A673 (cell line): ENCODE results near the gene MCM9. TPM values are rescaled to one million over a fixed set of nuclear protein-coding genes. Genes with fewer than 3 reads are reported as not detected.

Experiments
- BruUV-seq: library from RNA; stranded (reverse); fragments of 400-500 nt; replicated peaks from 2 replicates; lab custom pipeline; 2021; lab: Mats Ljungman, UMichigan
- CTCF ChIA-PET: fragments of 300-600 bp; sonication (Branson Sonifier 250); formaldehyde crosslinking; loops from one replicate; lab custom pipeline; 2022; ENCODE audit warnings: antibody characterized with exemption; lab: Charles Lee
- POLR2A ChIA-PET: fragments of 300-600 bp; sonication (Branson Sonifier 250); formaldehyde crosslinking; loops from one replicate; lab custom pipeline; 2022; ENCODE audit warnings: antibody characterized with exemption; ENCODE audit not compliant: low non-redundant PET; lab: Charles Lee
- DNase-seq: peaks from one replicate; pipeline ENCODE4 v3.0.0-alpha.2; 2015; ENCODE audit warnings: low spot score
- H3K27ac ChIP-seq: fragments of 200-600 bp; sonication (generic); 2 replicates; pipeline ENCODE4 v1.5.1; 2016; ENCODE audit warnings: mixed run types, low read depth, mild to moderate bottlenecking, mixed read lengths, antibody characterized with exemption, low read length; ENCODE audit not compliant: poor library complexity, severe bottlenecking
- H3K27me3 ChIP-seq: fragments of 200-600 bp; sonication (generic); replicated peaks from 2 replicates; pipeline ENCODE4 v1.6.1; 2017; ENCODE audit warnings: mixed run types, low read depth, mild to moderate bottlenecking, mixed read lengths, antibody characterized with exemption, low read length; ENCODE audit not compliant: insufficient read depth, poor library complexity
- H3K36me3 ChIP-seq: fragments of 200-600 bp; sonication (generic); 2 replicates; pipeline ENCODE4 v1.6.1; 2016; ENCODE audit warnings: mixed run types, mild to moderate bottlenecking, mixed read lengths, antibody characterized with exemption, low read length; ENCODE audit not compliant: insufficient read depth, poor library complexity, severe bottlenecking
- H3K4me1 ChIP-seq: fragments of 200-600 bp; sonication (generic); 2 replicates; pipeline ENCODE4 v1.6.1; 2017; ENCODE audit warnings: mixed run types, mild to moderate bottlenecking, mixed read lengths, antibody characterized with exemption, low read length; ENCODE audit not compliant: insufficient read depth, poor library complexity, severe bottlenecking
- H3K4me3 ChIP-seq: fragments of 200-600 bp; sonication (generic); 2 replicates; pipeline ENCODE4 v1.5.1; 2016; ENCODE audit warnings: low read depth, mixed run types, mild to moderate bottlenecking, mixed read lengths, low read length; ENCODE audit not compliant: poor library complexity, severe bottlenecking
- H3K9me3 ChIP-seq: fragments of 200-600 bp; sonication (generic); 2 replicates; pipeline ENCODE4 v1.6.1; 2016; ENCODE audit warnings: mixed run types, low read depth, mild to moderate bottlenecking, mixed read lengths, antibody characterized with exemption, low read length; ENCODE audit not compliant: poor library complexity, severe bottlenecking
- EZH2 ChIP-seq: fragments of 200-600 bp; sonication (generic); IDR thresholded peaks from 2 replicates; pipeline ENCODE4 v1.6.1; 2017; ENCODE audit warnings: borderline replicate concordance, low read depth, mild to moderate bottlenecking, mixed read lengths, antibody characterized with exemption, low read length; ENCODE audit not compliant: poor library complexity, severe bottlenecking
- intact Hi-C: fragments of 100-400 bp; cut with micrococcal nuclease; formaldehyde crosslinking; loops from one replicate; pipeline ENCODE4 v1.10.0; 2022; ENCODE audit not compliant: unreplicated experiment
- total RNA-seq: library from RNA; stranded (reverse); gene quantifications from 2 replicates; pipeline ENCODE4 v1.2.3, GENCODE V29; 2021
- TF ChIP-seq, protein P1 (sequence below): fragments of 300-800, 200-600 bp; sonication (generic); conservative IDR thresholded peaks from 2 replicates; pipeline ENCODE4 v1.5.1; 2017; ENCODE audit warnings: low read depth, mild to moderate bottlenecking, antibody characterized with exemption, low read length, moderate library complexity, mixed read lengths

Gene MCM9
- total RNA-seq, 1 experiment from 2014 or later = 16.9 TPM

DNA sequence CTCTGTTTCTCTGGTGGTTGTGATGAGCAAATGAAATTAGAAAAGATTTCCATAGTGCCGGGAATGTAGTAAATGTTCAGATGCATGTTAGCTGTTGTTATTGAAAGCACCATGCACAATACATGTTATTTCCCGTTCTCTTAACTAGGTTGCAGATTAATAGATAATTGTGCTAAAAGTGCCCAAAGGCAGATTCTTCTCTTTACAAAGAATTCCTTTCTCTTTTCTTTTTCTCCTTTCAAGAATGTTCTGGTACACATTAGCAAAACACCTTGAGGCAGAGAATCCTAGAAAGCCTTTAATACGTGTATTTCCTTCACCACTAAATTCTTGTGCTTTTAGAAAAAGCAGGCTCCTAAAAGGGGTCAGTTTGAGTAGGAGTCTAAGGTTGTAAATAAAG is 162.1 kb downstream of the MCM9 start:
- no peak for DNase-seq
- Histone ChIP-seq H3K27me3 (no peaks in the 10 kb centered on the region), H3K27ac (no peak overlapping the region), H3K9me3 (no peaks in the 10 kb centered on the region), H3K4me3 (no peak overlapping the region), H3K4me1 (no peaks in the 10 kb centered on the region), H3K36me3 (no peaks in the 10 kb centered on the region)
- CTCF ChIA-PET = no interaction called here
- POLR2A ChIA-PET = no interaction called here
- no TSS peak for BruUV-seq
- intact Hi-C loops = no loop called here
- no peak for TF ChIP-seq EZH2
- TF ChIP-seq, protein P1, sequence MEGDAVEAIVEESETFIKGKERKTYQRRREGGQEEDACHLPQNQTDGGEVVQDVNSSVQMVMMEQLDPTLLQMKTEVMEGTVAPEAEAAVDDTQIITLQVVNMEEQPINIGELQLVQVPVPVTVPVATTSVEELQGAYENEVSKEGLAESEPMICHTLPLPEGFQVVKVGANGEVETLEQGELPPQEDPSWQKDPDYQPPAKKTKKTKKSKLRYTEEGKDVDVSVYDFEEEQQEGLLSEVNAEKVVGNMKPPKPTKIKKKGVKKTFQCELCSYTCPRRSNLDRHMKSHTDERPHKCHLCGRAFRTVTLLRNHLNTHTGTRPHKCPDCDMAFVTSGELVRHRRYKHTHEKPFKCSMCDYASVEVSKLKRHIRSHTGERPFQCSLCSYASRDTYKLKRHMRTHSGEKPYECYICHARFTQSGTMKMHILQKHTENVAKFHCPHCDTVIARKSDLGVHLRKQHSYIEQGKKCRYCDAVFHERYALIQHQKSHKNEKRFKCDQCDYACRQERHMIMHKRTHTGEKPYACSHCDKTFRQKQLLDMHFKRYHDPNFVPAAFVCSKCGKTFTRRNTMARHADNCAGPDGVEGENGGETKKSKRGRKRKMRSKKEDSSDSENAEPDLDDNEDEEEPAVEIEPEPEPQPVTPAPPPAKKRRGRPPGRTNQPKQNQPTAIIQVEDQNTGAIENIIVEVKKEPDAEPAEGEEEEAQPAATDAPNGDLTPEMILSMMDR = no peak

DNA sequence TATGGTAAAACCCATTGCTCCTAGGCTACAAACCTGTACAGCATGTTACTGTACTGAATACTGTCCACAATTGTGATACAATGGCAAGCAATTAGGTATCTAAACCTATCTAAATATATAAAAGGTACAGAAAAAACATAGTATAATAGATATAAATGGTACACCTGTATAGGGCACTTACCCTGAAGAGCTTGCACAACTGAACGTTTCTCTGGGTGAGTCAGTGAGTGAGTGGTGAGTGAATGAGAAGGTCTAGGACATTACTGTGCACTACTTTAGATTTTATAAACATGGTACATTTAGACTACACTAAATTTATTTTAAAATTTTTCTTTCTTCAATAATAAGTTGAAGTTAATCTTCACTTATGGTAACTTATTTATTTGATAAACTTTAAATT is 163.7 kb downstream of the MCM9 start:
- H3K27me3 ChIP-seq = no peaks in the 10 kb centered on the region
- CTCF ChIA-PET = no interaction called here
- no peaks in the 10 kb centered on the region for H3K36me3 ChIP-seq
- no peak overlapping the region for H3K27ac ChIP-seq
- POLR2A ChIA-PET = no interaction called here
- DNase-seq = no peak
- H3K4me3 ChIP-seq = no peak overlapping the region
- intact Hi-C loops = no loop called here
- TF ChIP-seq, protein P1 = no peak
- TF ChIP-seq EZH2 = no peak
- BruUV-seq = no TSS peak
- no peaks in the 10 kb centered on the region for H3K9me3 ChIP-seq
- no peaks in the 10 kb centered on the region for H3K4me1 ChIP-seq

DNA sequence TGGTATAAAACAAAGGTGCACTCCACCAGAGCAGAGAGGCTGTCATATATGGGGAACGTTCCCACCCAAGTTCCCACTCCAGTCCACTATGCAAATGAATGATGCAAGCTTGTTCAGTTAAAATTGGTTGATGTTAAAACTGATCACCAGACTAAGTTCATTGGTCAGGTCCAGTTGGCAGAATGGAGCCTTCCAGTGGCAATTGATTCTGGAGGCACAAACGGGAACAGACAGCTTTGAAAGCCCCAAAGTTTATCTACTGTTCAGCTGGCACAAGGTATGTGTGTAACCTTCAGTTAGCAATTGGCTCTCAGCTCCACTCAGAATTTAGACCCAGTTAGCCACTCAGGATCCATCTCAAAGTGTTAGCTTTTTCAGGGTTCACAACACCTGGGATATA is 164.1 kb downstream of the MCM9 start:
- ChIA-PET CTCF (no interaction called here), POLR2A (no interaction called here)
- no peaks in the 10 kb centered on the region for H3K27me3 ChIP-seq
- no peak for DNase-seq
- H3K36me3 ChIP-seq = no peaks in the 10 kb centered on the region
- intact Hi-C loops = no loop called here
- no peak overlapping the region for H3K4me3 ChIP-seq
- TF ChIP-seq, protein P1 = no peak
- no peak for TF ChIP-seq EZH2
- H3K9me3 ChIP-seq = no peaks in the 10 kb centered on the region
- no TSS peak for BruUV-seq
- no peaks in the 10 kb centered on the region for H3K4me1 ChIP-seq
- no peak overlapping the region for H3K27ac ChIP-seq
